AG04449 (cell line): ENCODE data around the gene PTH2.
A peak's percentile ranks its signal among the peaks of the same experiment; 100 is the strongest.

Source experiments
- CTCF ChIA-PET: fragments of 350-600 bp; formaldehyde crosslinking; extraction: SDS; loops from one replicate; lab custom pipeline; 2021; ENCODE audit warnings: antibody characterized with exemption; lab: Yijun Ruan, JAX
- POLR2A ChIA-PET: fragments of 400-600, 350-600 bp; formaldehyde crosslinking; extraction: SDS; loops from one replicate; lab custom pipeline; 2020; ENCODE audit warnings: antibody characterized with exemption, inconsistent platforms; lab: Yijun Ruan, JAX
- DNase-seq: peaks from one replicate; pipeline ENCODE4 v3.0.0-alpha.2; 2010; ENCODE audit warnings: low read depth, low spot score
- H3K4me3 ChIP-seq: 2 replicates; pipeline ENCODE4 v1.5.1; 2011; ENCODE audit warnings: low read depth, mild to moderate bottlenecking, control low read depth, low read length
- CTCF ChIP-seq: IDR thresholded peaks from one replicate; pipeline ENCODE4 v1.5.1; 2011; ENCODE audit warnings: mild to moderate bottlenecking, moderate library complexity, low read length, control low read depth, inconsistent platforms; ENCODE audit not compliant: insufficient read depth; ENCODE audit errors: missing control alignments

The PTH2 gene

GRCh38 chr19:49425922-49426592, 2.8 kb upstream of the PTH2 start:
- CTCF ChIA-PET = interaction anchor here (0.9 to 2.4 kb wide), 3 partner anchors 10 to 160 kb away, joined by 3 to 10 read pairs (median 4); no protein-coding TSS in a partner anchor
- no peak for DNase-seq
- POLR2A ChIA-PET = no interaction called here
- H3K4me3 ChIP-seq = no peak overlapping the region
- TF ChIP-seq CTCF = no peak

- ChIA-PET POLR2A (no interaction called here), CTCF (interaction anchor here (0.9 to 2.4 kb wide), 3 partner anchors 9 to 33 kb away, joined by 3 to 10 read pairs (median 4); no protein-coding TSS in a partner anchor)
- DNase-seq = no peak
- no peak for TF ChIP-seq CTCF
- H3K4me3 ChIP-seq = no peak within 1 kb of the TSS
Measured at GRCh38 chr19:49425178-49425577, 1.9 kb upstream of the PTH2 start, which contains the start of gene GFY. Gene GFY (plus strand): TSS chr19:49425388. CDS start chr19:49426431, 1,043 bp downstream.

GRCh38 chr19:49423985-49424303, 703 bp upstream of the PTH2 start:
- CTCF ChIA-PET = interaction anchor here (1.1 to 1.5 kb wide), 2 partner anchors 19 to 32 kb away, joined by 3 read pairs; no protein-coding TSS in a partner anchor
- no peak overlapping the region for H3K4me3 ChIP-seq
- POLR2A ChIA-PET = no interaction called here
- no peak for TF ChIP-seq CTCF
- DNase-seq = no peak

- DNase-seq = no peak
- CTCF ChIA-PET = no interaction called here
- POLR2A ChIA-PET = no interaction called here
- no peak overlapping the region for H3K4me3 ChIP-seq
- peak; percentile 34 for TF ChIP-seq CTCF
Measured at GRCh38 chr19:49422407-49423070, 702 bp downstream of the PTH2 start.

GRCh38 chr19:49421878-49422202, 1.4 kb downstream of the PTH2 start:
- POLR2A ChIA-PET = no interaction called here
- CTCF ChIA-PET = no interaction called here

More at GRCh38 chr19:49421878-49422202, 1.4 kb downstream of the PTH2 start:
- no peak overlapping the region for H3K4me3 ChIP-seq
- TF ChIP-seq CTCF = no peak
- no peak for DNase-seq
